Activated T-cell treated with anti-CD3 and anti-CD28 coated beads, Interleukin-2, amount 50 U/mL, for 72 hours (primary cell): ENCODE measurements around the gene MFSD6. TPM values are rescaled to one million over a fixed set of nuclear protein-coding genes. Genes with fewer than 3 reads are reported as not detected.
A peak's percentile ranks its signal among the peaks of the same experiment; 100 is the strongest.
"Not testable (repeated sequence)": the region's sequence is repeated elsewhere in the genome, so short reads cannot be mapped to it uniquely, and the experiment has no call there.

ENCODE experiments used
- ATAC-seq, 2 donors: fragments of 150-1000 bp; cut with Tn5 transposase; replicated peaks in 1 of 2; 2 replicates each; pipeline ENCODE4 v1.10.0; 2021; ENCODE audit warnings: moderate library complexity in 2 of 2, mild to moderate bottlenecking in 1 of 2
- DNase-seq, 2 donors: peaks; one replicate each; pipeline ENCODE4 v3.0.0; 2021 to 2022; ENCODE audit warnings: mixed read lengths in 1 of 2
- H3K27ac Mint-ChIP-seq: one replicate; pipeline ENCODE4 v1.8.0; 2022; ENCODE audit warnings: mild to moderate bottlenecking, moderate library complexity, mixed read lengths
- H3K27me3 Mint-ChIP-seq: one replicate; pipeline ENCODE4 v1.8.0; 2022; ENCODE audit warnings: low read depth, mixed read lengths
- H3K36me3 Mint-ChIP-seq, 2 donors: one replicate each; pipeline ENCODE4 v1.8.0; 2022; ENCODE audit warnings: mixed read lengths in 2 of 2, mild to moderate bottlenecking in 1 of 2; ENCODE audit not compliant: insufficient read depth in 2 of 2
- H3K4me1 Mint-ChIP-seq: one replicate; pipeline ENCODE4 v1.8.0; 2022; ENCODE audit warnings: low read depth, mixed read lengths
- H3K4me3 Mint-ChIP-seq, 2 donors: one replicate each; pipeline ENCODE4 v1.8.0; 2022; ENCODE audit warnings: mild to moderate bottlenecking in 2 of 2, mixed read lengths in 2 of 2, moderate library complexity in 2 of 2
- H3K9me3 Mint-ChIP-seq, 2 donors: one replicate each; pipeline ENCODE4 v1.8.0; 2022; ENCODE audit warnings: mixed read lengths in 2 of 2
- total RNA-seq, 2 donors: library from RNA; stranded (reverse); gene quantifications; one replicate each; pipeline ENCODE4 v1.2.3, GENCODE V29; 2022

Gene MFSD6
- total RNA-seq, result 10 to 100 TPM; 51.9 to 57.8 TPM

DNA sequence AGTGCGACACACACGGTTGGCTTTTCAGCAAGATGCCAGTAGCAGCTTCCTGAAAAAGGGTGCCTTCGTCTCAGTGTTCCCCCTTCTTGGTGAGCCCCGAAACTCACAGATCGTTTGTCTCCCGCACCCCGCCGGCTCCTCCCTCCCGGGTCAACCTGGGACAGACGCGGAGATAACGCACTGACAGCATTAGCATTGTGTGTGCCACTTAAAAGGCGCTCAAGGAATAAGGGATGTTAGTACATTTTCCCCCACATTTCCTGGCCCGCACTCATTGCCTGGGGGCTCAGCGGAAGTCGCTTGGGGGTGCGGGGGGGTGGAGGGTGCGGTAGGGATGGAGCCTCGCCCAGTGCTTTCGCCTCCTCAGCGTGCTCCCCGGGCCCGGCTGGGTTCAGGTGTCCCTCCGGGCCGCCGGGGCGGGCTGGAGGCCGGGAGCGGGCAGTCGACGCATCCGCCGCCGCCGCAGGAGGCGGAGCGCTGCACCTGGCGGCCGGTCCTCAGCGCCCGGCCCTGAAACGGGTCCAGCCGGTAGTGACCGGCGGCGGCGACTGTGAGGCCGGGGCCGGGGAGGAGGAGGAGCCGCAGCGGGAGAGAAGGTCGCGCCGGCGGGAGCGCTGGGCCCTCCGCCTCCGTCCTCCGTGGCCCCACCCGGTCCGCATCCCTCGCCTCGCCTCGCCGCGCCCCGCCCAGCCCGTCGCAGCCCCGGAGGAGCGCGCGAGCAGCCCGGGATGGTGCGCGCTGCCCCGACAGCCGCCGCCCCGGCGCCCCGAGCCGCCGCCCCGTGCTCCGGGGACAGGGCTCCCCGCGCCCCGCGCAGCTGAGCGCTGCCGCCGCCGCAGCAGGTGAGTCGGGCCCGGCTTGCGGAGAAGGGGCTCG lies at the start of gene MFSD6:
MFSD6 (plus strand) TSS at position 694 of the 876 bp plus-strand sequence. CDS start 27,675 bp downstream, outside the sequence.
- ATAC-seq (peak; percentile 66 to 69), DNase-seq (peak; percentile 65 to 71)
- Mint-ChIP-seq H3K36me3 (peaks cover 0 to 4% of the 10 kb centered on the region in 2 donors), H3K4me1 (peaks cover 34% of the 10 kb centered on the region), H3K9me3 (no peaks in the 10 kb centered on the region), H3K27me3 (no peaks in the 10 kb centered on the region), H3K27ac (peak within 1 kb of the TSS; percentile 92), H3K4me3 (peak within 1 kb of the TSS; percentile 85 to 88)

- not testable (repeated sequence) for H3K27me3 Mint-ChIP-seq, DNase-seq, ATAC-seq, H3K9me3 Mint-ChIP-seq, H3K36me3 Mint-ChIP-seq
- peak overlapping the region; percentile 51 to 99 for H3K4me3 Mint-ChIP-seq
- H3K4me1 Mint-ChIP-seq, result peaks cover 35% of the 10 kb centered on the region
- peak overlapping the region; percentile 65 for H3K27ac Mint-ChIP-seq
Measured at GRCh38 chr2:190358655-190359448, 49.3 kb upstream of the MFSD6 start.

- H3K4me3 Mint-ChIP-seq, result peak overlapping the region; percentile 99
- no peaks in the 10 kb centered on the region for H3K9me3 Mint-ChIP-seq
- ATAC-seq, result no peak
- H3K4me1 Mint-ChIP-seq, result peaks cover 35% of the 10 kb centered on the region
- H3K27ac Mint-ChIP-seq, result peak overlapping the region; percentile 97
- H3K36me3 Mint-ChIP-seq, result no peaks in the 10 kb centered on the region
- DNase-seq, result no peak
- no peaks in the 10 kb centered on the region for H3K27me3 Mint-ChIP-seq
Measured at GRCh38 chr2:190360561-190360960, 47.6 kb upstream of the MFSD6 start.

DNA sequence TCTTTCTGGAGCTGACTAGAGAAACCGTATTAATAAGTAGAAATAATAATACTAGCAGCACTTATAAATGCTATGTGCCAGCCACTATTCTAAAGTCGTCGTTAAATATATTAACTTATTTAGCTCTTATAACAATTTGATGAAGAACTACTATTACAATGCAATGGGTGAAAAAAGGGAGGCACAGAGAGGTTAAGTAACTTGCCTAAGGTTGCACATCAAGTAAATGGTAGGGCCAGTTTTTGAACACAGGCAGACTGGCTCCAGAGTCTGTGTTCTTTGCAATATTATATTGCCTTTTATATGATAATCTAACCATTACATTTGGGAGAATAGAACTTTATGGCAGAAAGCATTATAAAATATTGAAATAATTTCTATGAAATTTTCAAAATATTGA lies 47.2 kb upstream of the MFSD6 start:
- Mint-ChIP-seq H3K4me3 (no peak overlapping the region), H3K4me1 (peaks cover 35% of the 10 kb centered on the region), H3K36me3 (no peaks in the 10 kb centered on the region), H3K27ac (no peak overlapping the region), H3K27me3 (no peaks in the 10 kb centered on the region), H3K9me3 (no peaks in the 10 kb centered on the region)
- DNase-seq (no peak), ATAC-seq (no peak)

DNA sequence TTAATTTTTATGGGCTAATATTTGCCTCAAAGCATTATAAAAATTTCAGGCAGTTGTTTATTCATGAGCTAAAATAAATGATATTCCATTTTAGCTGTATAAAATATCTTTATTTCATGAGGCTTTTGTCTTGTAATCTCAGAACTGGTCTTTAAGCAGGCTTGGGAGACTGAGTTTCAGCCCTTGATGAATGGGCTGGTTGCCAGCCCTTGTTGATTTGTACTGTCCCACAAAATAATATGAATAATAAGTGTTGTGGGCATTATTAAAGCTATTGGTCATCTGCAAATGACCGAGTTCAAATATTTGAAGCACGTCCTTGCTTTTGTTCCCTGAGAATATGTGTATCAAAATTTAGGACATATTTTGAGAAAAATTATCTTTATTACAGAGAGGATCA lies 46.6 kb upstream of the MFSD6 start:
- H3K27me3 Mint-ChIP-seq, result no peaks in the 10 kb centered on the region
- no peaks in the 10 kb centered on the region for H3K9me3 Mint-ChIP-seq
- peaks cover 35% of the 10 kb centered on the region for H3K4me1 Mint-ChIP-seq

GRCh38 chr2:190362894-190363293 lies 45.3 kb upstream of the MFSD6 start:
- ATAC-seq (no peak), DNase-seq (no peak)
- no peak overlapping the region for H3K27ac Mint-ChIP-seq
- peaks cover 35% of the 10 kb centered on the region for H3K4me1 Mint-ChIP-seq
- no peaks in the 10 kb centered on the region for H3K27me3 Mint-ChIP-seq
- H3K36me3 Mint-ChIP-seq, result no peaks in the 10 kb centered on the region
- no peak overlapping the region for H3K4me3 Mint-ChIP-seq
- no peaks in the 10 kb centered on the region for H3K9me3 Mint-ChIP-seq

More for the DNA sequence above, 46.6 kb upstream of the MFSD6 start:
- Mint-ChIP-seq H3K4me3 (no peak overlapping the region), H3K36me3 (no peaks in the 10 kb centered on the region), H3K27ac (no peak overlapping the region)
- DNase-seq (no peak), ATAC-seq (no peak)

- H3K4me1 Mint-ChIP-seq, result peaks cover 14% of the 10 kb centered on the region
- DNase-seq (no peak), ATAC-seq (no peak)
- H3K4me3 Mint-ChIP-seq, result no peak overlapping the region
- H3K27ac Mint-ChIP-seq, result no peak overlapping the region
- H3K27me3 Mint-ChIP-seq, result no peaks in the 10 kb centered on the region
- H3K9me3 Mint-ChIP-seq, result no peaks in the 10 kb centered on the region
- H3K36me3 Mint-ChIP-seq, result no peaks in the 10 kb centered on the region
Measured at GRCh38 chr2:190365499-190366204, 42.5 kb upstream of the MFSD6 start.

GRCh38 chr2:190366248-190366753 lies 41.9 kb upstream of the MFSD6 start:
- peaks cover 13% of the 10 kb centered on the region for H3K4me1 Mint-ChIP-seq
- H3K27ac Mint-ChIP-seq, result no peak overlapping the region
- H3K4me3 Mint-ChIP-seq, result no peak overlapping the region
- no peaks in the 10 kb centered on the region for H3K9me3 Mint-ChIP-seq
- DNase-seq (no peak), ATAC-seq (no peak)
- H3K36me3 Mint-ChIP-seq, result no peaks in the 10 kb centered on the region
- H3K27me3 Mint-ChIP-seq, result no peaks in the 10 kb centered on the region

DNA sequence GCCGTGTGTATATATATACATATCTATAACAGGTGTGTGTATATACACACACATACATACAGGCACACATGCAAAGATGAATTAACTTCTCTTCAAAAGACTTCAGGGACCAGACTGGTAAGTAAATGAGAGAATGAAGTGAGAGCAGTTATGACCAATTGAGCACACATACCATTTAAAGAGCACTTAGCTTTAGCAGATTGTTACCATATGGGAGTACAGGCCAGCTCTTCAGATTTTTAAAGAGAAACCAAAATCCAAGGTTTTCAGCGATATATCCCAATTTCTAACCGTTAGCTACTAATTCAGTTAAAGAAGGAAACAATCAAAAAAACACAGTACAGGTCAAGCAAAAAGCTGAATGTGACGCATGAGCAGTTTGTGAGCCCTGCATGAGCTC lies 41.1 kb upstream of the MFSD6 start:
- no peak for ATAC-seq
- H3K36me3 Mint-ChIP-seq, result no peaks in the 10 kb centered on the region
- H3K27ac Mint-ChIP-seq, result no peak overlapping the region
- no peaks in the 10 kb centered on the region for H3K27me3 Mint-ChIP-seq
- DNase-seq, result no peak
- no peak overlapping the region for H3K4me3 Mint-ChIP-seq
- peaks cover 9% of the 10 kb centered on the region for H3K4me1 Mint-ChIP-seq
- no peaks in the 10 kb centered on the region for H3K9me3 Mint-ChIP-seq

DNA sequence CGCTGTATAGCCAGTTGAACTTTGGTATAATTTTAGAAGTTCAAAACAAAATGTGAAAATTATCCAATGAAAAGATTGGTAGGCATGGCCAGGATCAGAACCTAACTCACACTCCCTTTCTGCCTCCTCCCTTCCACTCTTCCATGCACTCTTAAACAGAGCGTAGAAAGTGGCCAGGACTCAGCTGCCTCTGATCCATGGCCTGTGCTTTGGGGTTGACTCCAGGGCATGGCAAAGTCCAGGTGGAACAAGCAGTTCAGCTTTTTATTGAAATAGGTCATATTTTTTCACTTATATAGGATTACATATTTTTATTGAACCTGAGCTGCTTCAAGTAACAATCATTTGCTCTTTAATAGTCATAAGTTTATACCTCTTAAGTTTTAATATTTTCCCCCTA lies 38.5 kb upstream of the MFSD6 start:
- Mint-ChIP-seq H3K27me3 (no peaks in the 10 kb centered on the region), H3K4me1 (no peaks in the 10 kb centered on the region), H3K36me3 (no peaks in the 10 kb centered on the region), H3K27ac (no peak overlapping the region), H3K9me3 (no peaks in the 10 kb centered on the region), H3K4me3 (no peak overlapping the region)
- DNase-seq (no peak), ATAC-seq (no peak)

- no peaks in the 10 kb centered on the region for H3K9me3 Mint-ChIP-seq
- peaks cover 7% of the 10 kb centered on the region for H3K27me3 Mint-ChIP-seq
- no peak overlapping the region for H3K4me3 Mint-ChIP-seq
- no peak overlapping the region for H3K27ac Mint-ChIP-seq
- ATAC-seq, result no peak
- no peaks in the 10 kb centered on the region for H3K4me1 Mint-ChIP-seq
- no peaks in the 10 kb centered on the region for H3K36me3 Mint-ChIP-seq
- DNase-seq, result no peak
Measured at GRCh38 chr2:190376083-190376482, 32.1 kb upstream of the MFSD6 start.

GRCh38 chr2:190376591-190377245 lies 31.4 kb upstream of the MFSD6 start:
- Mint-ChIP-seq H3K36me3 (no peaks in the 10 kb centered on the region), H3K4me3 (no peak overlapping the region), H3K9me3 (no peaks in the 10 kb centered on the region), H3K27me3 (peaks cover 7% of the 10 kb centered on the region), H3K4me1 (no peaks in the 10 kb centered on the region), H3K27ac (no peak overlapping the region)
- ATAC-seq, result no peak
- DNase-seq, result no peak
